GM23338 (cell line): Measurements from ENCODE around the gene HIPK1.

Source experiments
- CTCF ChIP-seq, 2 experiments: fragments of 200-600 bp in 1 of 2; sonication (generic) in 1 of 2; conservative IDR thresholded peaks; 2 replicates each; pipeline versions ENCODE4 v1.5.1 to v1.6.1; 2016 to 2017; ENCODE audit warnings: antibody characterized with exemption in 2 of 2, low read depth in 2 of 2, mild to moderate bottlenecking in 2 of 2, moderate library complexity in 1 of 2
- EZH2 ChIP-seq: fragments of 200-600 bp; sonication (generic); IDR thresholded peaks from one replicate; pipeline ENCODE4 v1.8.0; 2017; ENCODE audit warnings: antibody characterized with exemption, mild to moderate bottlenecking, low read depth; ENCODE audit not compliant: unreplicated experiment
- JUNB ChIP-seq: IDR thresholded peaks from one replicate; pipeline ENCODE4 v1.6.1; 2016; ENCODE audit warnings: antibody characterized with exemption; ENCODE audit not compliant: unreplicated experiment
- POLR2AphosphoS5 ChIP-seq: IDR thresholded peaks from 2 replicates; pipeline ENCODE4 v1.6.1; 2016; ENCODE audit warnings: antibody characterized with exemption, low read depth
- ZNF462 ChIP-seq: fragments of 250-450 bp; sonication (Bioruptor Pico); IDR thresholded peaks from 2 replicates; pipeline ENCODE4 v1.5.0; 2020; ENCODE audit warnings: mild to moderate bottlenecking, moderate library complexity
- TF ChIP-seq, protein P1 (sequence below): IDR thresholded peaks from one replicate; pipeline ENCODE4 v1.6.1; 2018; ENCODE audit warnings: antibody characterized with exemption; ENCODE audit not compliant: unreplicated experiment

- TF ChIP-seq CTCF (conservative IDR thresholded peaks at IDR 0.05; ENCODE audit: low read depth in 2 of 2) (no peak), JUNB (no peak), POLR2AphosphoS5 (no peak), ZNF462 (CRISPR knock-in tag) (no peak), EZH2 (no peak)
- TF ChIP-seq, protein P1, sequence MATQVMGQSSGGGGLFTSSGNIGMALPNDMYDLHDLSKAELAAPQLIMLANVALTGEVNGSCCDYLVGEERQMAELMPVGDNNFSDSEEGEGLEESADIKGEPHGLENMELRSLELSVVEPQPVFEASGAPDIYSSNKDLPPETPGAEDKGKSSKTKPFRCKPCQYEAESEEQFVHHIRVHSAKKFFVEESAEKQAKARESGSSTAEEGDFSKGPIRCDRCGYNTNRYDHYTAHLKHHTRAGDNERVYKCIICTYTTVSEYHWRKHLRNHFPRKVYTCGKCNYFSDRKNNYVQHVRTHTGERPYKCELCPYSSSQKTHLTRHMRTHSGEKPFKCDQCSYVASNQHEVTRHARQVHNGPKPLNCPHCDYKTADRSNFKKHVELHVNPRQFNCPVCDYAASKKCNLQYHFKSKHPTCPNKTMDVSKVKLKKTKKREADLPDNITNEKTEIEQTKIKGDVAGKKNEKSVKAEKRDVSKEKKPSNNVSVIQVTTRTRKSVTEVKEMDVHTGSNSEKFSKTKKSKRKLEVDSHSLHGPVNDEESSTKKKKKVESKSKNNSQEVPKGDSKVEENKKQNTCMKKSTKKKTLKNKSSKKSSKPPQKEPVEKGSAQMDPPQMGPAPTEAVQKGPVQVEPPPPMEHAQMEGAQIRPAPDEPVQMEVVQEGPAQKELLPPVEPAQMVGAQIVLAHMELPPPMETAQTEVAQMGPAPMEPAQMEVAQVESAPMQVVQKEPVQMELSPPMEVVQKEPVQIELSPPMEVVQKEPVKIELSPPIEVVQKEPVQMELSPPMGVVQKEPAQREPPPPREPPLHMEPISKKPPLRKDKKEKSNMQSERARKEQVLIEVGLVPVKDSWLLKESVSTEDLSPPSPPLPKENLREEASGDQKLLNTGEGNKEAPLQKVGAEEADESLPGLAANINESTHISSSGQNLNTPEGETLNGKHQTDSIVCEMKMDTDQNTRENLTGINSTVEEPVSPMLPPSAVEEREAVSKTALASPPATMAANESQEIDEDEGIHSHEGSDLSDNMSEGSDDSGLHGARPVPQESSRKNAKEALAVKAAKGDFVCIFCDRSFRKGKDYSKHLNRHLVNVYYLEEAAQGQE: no peak
These were observed 69.2 kb downstream of the HIPK1 start for GRCh38 chr1:113998361-113998760.
